ENCODE measurements around the gene CLDN18.

The CLDN18 gene

DNA sequence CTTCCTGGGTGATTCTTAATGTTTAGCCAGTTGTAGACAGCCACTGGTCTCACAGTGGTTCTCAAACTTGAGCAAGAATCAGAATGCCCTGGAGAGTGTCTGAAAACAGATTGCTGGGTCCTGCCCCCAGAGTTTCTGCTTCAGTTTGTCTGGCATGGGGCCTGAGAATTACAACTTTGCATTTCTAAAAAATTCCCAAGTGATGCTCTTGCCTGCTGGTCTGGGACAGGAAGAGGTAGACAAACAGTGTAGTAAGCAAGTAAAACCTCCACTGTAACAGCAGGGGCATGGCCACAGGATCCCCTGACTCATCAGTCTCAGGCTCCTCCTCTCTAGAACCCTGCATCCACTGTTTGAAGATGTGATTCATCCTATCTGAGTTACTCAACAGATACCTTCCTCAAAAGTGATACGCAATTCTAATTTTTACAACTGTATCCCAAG is 69.0 kb downstream of the CLDN18 start:
- POLR2A ChIA-PET = no interaction called here
- DNase-seq (ENCODE audit: extremely low spot score) = no peak
- TF ChIP-seq L3MBTL2 (conservative IDR thresholded peaks at IDR 0.05) (no peak), CTBP1 (IDR thresholded peaks at IDR 0.05; ENCODE audit: borderline replicate concordance) (no peak), LEF1 (IDR thresholded peaks at IDR 0.05; ENCODE audit: borderline replicate concordance) (no peak), TARDBP (IDR thresholded peaks at IDR 0.05) (no peak), FOXK2 (IDR thresholded peaks at IDR 0.05) (no peak), ELF4 (IDR thresholded peaks at IDR 0.05) (no peak), FOXM1 (IDR thresholded peaks at IDR 0.05; ENCODE audit: borderline replicate concordance) (no peak), HDGF (IDR thresholded peaks at IDR 0.05; ENCODE audit: borderline replicate concordance) (no peak), BHLHE40 (IDR thresholded peaks at IDR 0.05; ENCODE audit: borderline replicate concordance) (no peak), ARNT (IDR thresholded peaks at IDR 0.05) (no peak), SUZ12 (IDR thresholded peaks at IDR 0.05) (no peak), ZNF384 (IDR thresholded peaks at IDR 0.05) (no peak), SP1 (IDR thresholded peaks at IDR 0.05) (no peak), FOXA1 (IDR thresholded peaks at IDR 0.05) (no peak), NFRKB (IDR thresholded peaks at IDR 0.05) (no peak)
- TF ChIP-seq, protein P1, sequence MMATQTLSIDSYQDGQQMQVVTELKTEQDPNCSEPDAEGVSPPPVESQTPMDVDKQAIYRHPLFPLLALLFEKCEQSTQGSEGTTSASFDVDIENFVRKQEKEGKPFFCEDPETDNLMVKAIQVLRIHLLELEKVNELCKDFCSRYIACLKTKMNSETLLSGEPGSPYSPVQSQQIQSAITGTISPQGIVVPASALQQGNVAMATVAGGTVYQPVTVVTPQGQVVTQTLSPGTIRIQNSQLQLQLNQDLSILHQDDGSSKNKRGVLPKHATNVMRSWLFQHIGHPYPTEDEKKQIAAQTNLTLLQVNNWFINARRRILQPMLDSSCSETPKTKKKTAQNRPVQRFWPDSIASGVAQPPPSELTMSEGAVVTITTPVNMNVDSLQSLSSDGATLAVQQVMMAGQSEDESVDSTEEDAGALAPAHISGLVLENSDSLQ (IDR thresholded peaks at IDR 0.05) = no peak
- CTCF ChIA-PET = interaction anchor here (0.9 kb wide), 1 partner anchor 27 kb away, joined by 3 read pairs; no protein-coding TSS in a partner anchor

DNA sequence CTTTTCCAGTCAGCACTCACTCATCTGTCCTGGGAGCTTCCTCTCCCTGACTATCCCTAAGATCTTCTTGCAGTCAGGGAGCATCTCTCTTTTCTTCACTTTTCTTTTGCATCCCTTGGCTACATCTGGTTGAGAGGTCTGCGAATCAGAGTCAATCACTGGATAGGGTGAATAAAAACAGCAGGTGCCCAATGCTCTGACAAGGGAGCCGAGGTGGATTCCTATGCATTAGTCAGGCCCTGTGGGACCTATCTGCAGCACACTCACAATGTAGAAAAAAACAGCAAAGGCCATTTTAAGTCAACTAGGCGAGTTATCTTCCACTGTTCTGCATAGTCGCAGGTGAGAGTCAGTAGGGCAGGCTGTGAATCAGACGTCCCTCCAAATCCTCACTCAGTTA is 69.9 kb downstream of the CLDN18 start:
- CTCF ChIA-PET = interaction anchor here (0.9 kb wide), 1 partner anchor 28 kb away, joined by 3 read pairs; no protein-coding TSS in a partner anchor
- POLR2A ChIA-PET = no interaction called here
- TF ChIP-seq TARDBP (IDR thresholded peaks at IDR 0.05) (no peak), ARNT (IDR thresholded peaks at IDR 0.05) (no peak), SP1 (IDR thresholded peaks at IDR 0.05) (no peak), FOXA1 (IDR thresholded peaks at IDR 0.05) (no peak), ZNF384 (IDR thresholded peaks at IDR 0.05) (no peak), FOXM1 (IDR thresholded peaks at IDR 0.05; ENCODE audit: borderline replicate concordance) (no peak), HDGF (IDR thresholded peaks at IDR 0.05; ENCODE audit: borderline replicate concordance) (no peak), NFRKB (IDR thresholded peaks at IDR 0.05) (no peak), CTBP1 (IDR thresholded peaks at IDR 0.05; ENCODE audit: borderline replicate concordance) (no peak), BHLHE40 (IDR thresholded peaks at IDR 0.05; ENCODE audit: borderline replicate concordance) (no peak), LEF1 (IDR thresholded peaks at IDR 0.05; ENCODE audit: borderline replicate concordance) (no peak), ELF4 (IDR thresholded peaks at IDR 0.05) (no peak), SUZ12 (IDR thresholded peaks at IDR 0.05) (no peak), L3MBTL2 (conservative IDR thresholded peaks at IDR 0.05) (no peak), FOXK2 (IDR thresholded peaks at IDR 0.05) (no peak)
- TF ChIP-seq, protein P1 (IDR thresholded peaks at IDR 0.05) = no peak
- no peak for DNase-seq (ENCODE audit: extremely low spot score)

DNA sequence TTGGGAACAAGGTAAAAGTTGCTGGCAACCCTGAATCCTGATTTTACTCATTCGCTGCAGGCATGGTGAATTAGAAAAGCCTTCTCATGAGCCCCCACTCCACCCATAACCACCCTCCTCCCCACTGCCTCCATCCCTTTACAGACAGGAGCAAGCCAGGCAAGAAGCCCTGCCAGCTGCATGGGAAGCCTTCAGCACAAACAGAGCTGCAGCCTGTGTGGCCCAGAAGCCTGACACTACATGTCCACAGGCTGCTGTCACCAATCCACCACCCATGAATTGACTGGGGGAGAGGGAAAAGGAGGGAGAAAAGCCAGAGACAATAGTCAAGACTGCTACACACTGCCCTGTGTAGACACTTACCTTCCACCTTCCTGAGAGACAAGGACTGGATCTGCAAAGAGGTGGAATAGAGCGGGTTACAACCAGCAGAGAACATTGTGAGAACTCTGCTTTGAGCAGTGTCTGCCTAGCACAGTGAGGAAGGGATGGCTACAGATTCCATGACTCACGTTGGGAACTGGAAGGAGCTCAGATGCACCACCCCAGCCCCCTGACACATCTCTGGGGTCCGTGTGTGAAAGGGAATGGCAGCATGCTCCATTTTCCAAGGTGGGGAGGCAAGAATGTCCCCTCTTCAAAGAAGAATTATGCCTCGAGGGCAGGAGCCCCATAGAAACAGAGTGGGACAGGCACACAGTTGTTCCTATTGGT is 71.6 kb downstream of the CLDN18 start:
- no peak for TF ChIP-seq SP1 (IDR thresholded peaks at IDR 0.05)
- no peak for TF ChIP-seq FOXA1 (IDR thresholded peaks at IDR 0.05)
- no peak for TF ChIP-seq LEF1 (IDR thresholded peaks at IDR 0.05; ENCODE audit: borderline replicate concordance)
- TF ChIP-seq ZNF384 (IDR thresholded peaks at IDR 0.05) = no peak
- no peak for TF ChIP-seq FOXM1 (IDR thresholded peaks at IDR 0.05; ENCODE audit: borderline replicate concordance)
- TF ChIP-seq HDGF (IDR thresholded peaks at IDR 0.05; ENCODE audit: borderline replicate concordance) = no peak
- no peak for TF ChIP-seq NFRKB (IDR thresholded peaks at IDR 0.05)
- no peak for TF ChIP-seq ELF4 (IDR thresholded peaks at IDR 0.05)
- no peak for TF ChIP-seq FOXK2 (IDR thresholded peaks at IDR 0.05)
- no peak for TF ChIP-seq L3MBTL2 (conservative IDR thresholded peaks at IDR 0.05)
- no peak for TF ChIP-seq BHLHE40 (IDR thresholded peaks at IDR 0.05; ENCODE audit: borderline replicate concordance)
- no peak for TF ChIP-seq ARNT (IDR thresholded peaks at IDR 0.05)
- no peak for TF ChIP-seq SUZ12 (IDR thresholded peaks at IDR 0.05)
- no peak for DNase-seq (ENCODE audit: extremely low spot score)
- POLR2A ChIA-PET = interaction anchor here (1.3 kb wide), 1 partner anchor 11 kb away, joined by 6 read pairs; no protein-coding TSS in a partner anchor
- CTCF ChIA-PET = no interaction called here

DNA sequence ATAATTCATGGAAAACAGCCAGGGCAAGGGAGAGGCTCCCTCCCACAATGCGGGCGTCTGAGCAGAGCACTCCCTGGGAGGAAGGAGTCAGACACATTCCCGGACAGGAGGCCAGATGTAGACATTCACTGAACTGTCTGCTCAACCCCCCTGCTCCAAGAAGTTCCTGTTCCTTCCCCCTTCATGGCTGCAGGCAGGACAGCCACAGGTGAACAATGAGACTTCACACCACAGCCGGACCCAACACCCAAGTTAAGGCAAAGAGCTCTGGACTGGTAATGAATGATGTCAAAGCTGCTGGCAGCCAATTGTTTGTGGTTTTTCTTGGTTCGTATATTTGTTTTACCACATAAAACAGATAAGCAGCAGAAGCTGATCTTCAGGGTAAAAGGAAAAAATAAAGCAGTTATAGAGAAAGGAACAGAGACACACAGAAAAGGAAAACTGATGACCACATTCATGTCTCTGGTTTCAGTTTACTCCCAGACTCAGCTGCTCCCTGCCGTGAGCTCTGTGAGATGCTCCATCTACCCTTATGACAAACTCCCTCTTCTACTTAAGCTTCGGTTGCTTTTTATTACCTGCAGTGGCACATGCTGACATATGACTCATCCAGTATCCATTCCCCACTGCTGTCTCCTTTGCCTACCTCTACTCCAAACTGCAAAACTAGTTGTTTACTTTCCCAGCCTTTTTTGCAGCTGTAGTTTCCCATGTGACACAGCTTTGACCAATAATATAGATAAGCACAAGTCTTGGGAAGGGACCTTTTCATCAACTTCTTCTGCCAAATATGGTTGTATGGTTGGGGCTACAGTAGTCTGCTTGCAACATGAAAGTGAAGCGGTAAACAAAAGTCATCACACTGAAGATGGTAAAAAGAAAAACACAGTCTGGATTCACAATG is 72.4 kb downstream of the CLDN18 start:
- CTCF ChIA-PET = interaction anchor here (0.7 kb wide), 1 partner anchor 37 kb away, joined by 3 read pairs; no protein-coding TSS in a partner anchor
- DNase-seq (ENCODE audit: extremely low spot score) = peak; percentile 48

DNA sequence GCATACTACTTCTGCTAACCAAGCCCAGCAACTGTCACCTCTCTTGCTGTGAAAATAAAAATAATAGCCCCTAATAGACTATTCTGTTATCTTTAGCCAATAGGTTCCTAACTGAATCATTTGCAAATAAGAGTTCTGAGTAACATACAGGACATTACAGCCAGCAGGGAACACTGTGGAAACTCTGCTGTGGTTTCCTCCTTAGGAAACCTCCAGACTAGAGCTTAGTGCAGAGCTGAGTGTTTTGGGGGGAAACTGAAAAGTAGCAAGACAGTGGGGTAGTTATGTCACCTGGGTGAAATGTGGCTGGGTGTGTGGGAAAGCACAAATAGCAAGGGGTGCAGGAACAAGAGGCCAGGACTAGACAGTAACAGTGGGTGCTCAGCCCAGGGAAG is 73.0 kb downstream of the CLDN18 start:
- CTCF ChIA-PET = interaction anchor here (0.7 kb wide), 1 partner anchor 37 kb away, joined by 3 read pairs; no protein-coding TSS in a partner anchor
- DNase-seq (ENCODE audit: extremely low spot score) = no peak
- no peak for TF ChIP-seq FOXK2 (IDR thresholded peaks at IDR 0.05)
- POLR2A ChIA-PET = interaction anchor here (1.0 to 1.3 kb wide), 2 partner anchors 13 to 33 kb away, joined by 6 to 7 read pairs; partner anchors contain the start of gene DZIP1L

More for the DNA sequence above, 72.4 kb downstream of the CLDN18 start:
- POLR2A ChIA-PET = interaction anchor here (1.0 to 1.3 kb wide), 2 partner anchors 12 to 33 kb away, joined by 6 to 7 read pairs; partner anchors contain the start of gene DZIP1L
- no peak for TF ChIP-seq SP1 (IDR thresholded peaks at IDR 0.05)
- TF ChIP-seq FOXK2 (IDR thresholded peaks at IDR 0.05) = peak; percentile 56; the same call in 1 of the 2 replicates
- peak; percentile 59; the same call in 1 of the 2 replicates for TF ChIP-seq CTBP1 (IDR thresholded peaks at IDR 0.05; ENCODE audit: borderline replicate concordance)
